Heart left ventricle (tissue), 16 donors: ENCODE results near the gene PLXNC1. TPM values are rescaled to one million over a fixed set of nuclear protein-coding genes. Genes with fewer than 3 reads are reported as not detected.
A peak's percentile ranks its signal among the peaks of the same experiment; 100 is the strongest.

Experiments used
- ATAC-seq, 4 donors: fragments of 200-7000 bp; cut with Tn5 transposase; one replicate each; pipeline ENCODE4 v1.9.1; 2020 to 2022; ENCODE audit warnings: moderate library complexity in 4 of 4, mild to moderate bottlenecking in 3 of 4, moderate number of reproducible peaks in 1 of 4
- DNase-seq, 5 donors: peaks; one replicate each; pipeline ENCODE4 v3.0.0-alpha.2; 2020
- H3K27ac ChIP-seq, 12 donors: fragments of 200-600 bp; sonication (generic) in 4 of 12; one replicate each; pipeline versions ENCODE4 v1.5.0 to v1.8.0; 2016 to 2022; ENCODE audit warnings: mild to moderate bottlenecking in 2 of 12
- H3K27me3 ChIP-seq, 9 donors: fragments of 200-600 bp; sonication (generic) in 2 of 9; one replicate each; pipeline versions ENCODE4 v1.5.1 to v1.8.0; 2016 to 2022; ENCODE audit warnings: mild to moderate bottlenecking in 3 of 9
- H3K36me3 ChIP-seq, 9 donors: fragments of 200-600 bp; sonication (generic) in 2 of 9; one replicate each; pipeline versions ENCODE4 v1.5.0 to v1.8.0; 2018 to 2022; ENCODE audit warnings: mild to moderate bottlenecking in 2 of 9
- H3K4me1 ChIP-seq, 12 donors: fragments of 200-600 bp; sonication (generic) in 4 of 12; one replicate each; pipeline versions ENCODE4 v1.5.0 to v1.8.0; 2016 to 2022; ENCODE audit warnings: mild to moderate bottlenecking in 3 of 12
- H3K4me3 ChIP-seq, 12 donors: fragments of 200-600 bp; sonication (generic) in 4 of 12; one replicate each; pipeline versions ENCODE4 v1.5.0 to v1.8.0; 2017 to 2022; ENCODE audit warnings: mild to moderate bottlenecking in 9 of 12, moderate library complexity in 4 of 12
- H3K9me3 ChIP-seq, 12 donors: fragments of 200-600 bp; sonication (generic) in 4 of 12; one replicate each; pipeline versions ENCODE4 v1.5.0 to v1.8.0; 2016 to 2022; ENCODE audit warnings: mild to moderate bottlenecking in 1 of 12
- POLR2A ChIP-seq, 2 donors: fragments of 450-650 bp; IDR thresholded peaks; one replicate each; pipeline ENCODE4 v1.6.1; 2017; ENCODE audit warnings: antibody characterized with exemption in 2 of 2, mild to moderate bottlenecking in 2 of 2, moderate library complexity in 2 of 2
- WGBS, 4 donors: extraction: QIAGEN DNeasy Blood & Tissue Kit in 2 of 4; methylation state at CpG; one replicate each; pipeline versions ENCODE4 v1.1.5 to v1.1.7; 2013 to 2018; 5-methylcytosine and 5-hydroxymethylcytosine counted together
- intact Hi-C, 10 donors: fragments of 100-400 bp; cut with DNase I; formaldehyde crosslinking; loops; one replicate each; pipeline versions ENCODE4 v1.11.1 to v1.14.2; 2022
- polyA plus RNA-seq, 2 donors: library from polyadenylated mRNA; stranded (reverse); fragments of 200-250 nt; gene quantifications; one replicate each; pipeline ENCODE4 v1.2.3, GENCODE V29; 2013
- total RNA-seq, 9 donors: library from RNA; depleted of rRNA in 2 of 9; stranded (reverse); fragments of >200 nt in 2 of 9; fragmentation: NEBNext Ultra II Directional in 3 of 9; extraction: Animal tissue kit (Norgen Biotek cat#: 25700) in 3 of 9; gene quantifications; one replicate each; pipeline versions ENCODE4 v1.1.0 to v1.2.4, GENCODE V29; 2016 to 2023
- TF ChIP-seq, protein P1 (sequence below), 12 donors: fragments of 200-600 bp; sonication (generic) in 4 of 12; IDR thresholded peaks; one replicate each; pipeline versions ENCODE4 v1.5.0 to v1.8.0; 2018 to 2022; ENCODE audit warnings: antibody characterized with exemption in 12 of 12, mild to moderate bottlenecking in 5 of 12
- donor health status: ischemic (EF 13 %, LVEDD 7.1; RV severe dilation, severe dysfunction).
- donor health status: healthy with polysubstance abuse.
- donor health status: DM: no; HTN: yes; CAD: no.
- donor health status: DM: no; HTN: no; CAD: no.
- donor health status: ischemic (EF 25% LVEDD 6.9; RV normal size, moderate dysfunction).
- donor health status: ischemic (EF 25% LVEDD 5.7; RV mildly dilated, moderate dysfunction).
- donor health status: healthy.
- donor health status: DM: yes; HTN: yes; CAD: no.
- donor health status: ischemic (EF 35%, LVEDD 5.7; RV mildly dilated, moderate dysfunction).
- donor health status: nonischemic (EF 11% LVEDD 7.7; RV severe dilation, severe dysfunction).
- donor health status: DM: yes; HTN: yes; CAD: no.
- donor health status: PGD.
- donor health status: ischemic (EF 29% LVEDD 5.4; RV normal size, mild dysfunction).
- donor health status: nonischemic (EF 23%, LVEDD 6.1; RV moderate dilation, normal function).

Gene PLXNC1
- total and polyA plus RNA-seq, 11 donors: 0.84 to 18.4 (median 3.1) TPM

DNA sequence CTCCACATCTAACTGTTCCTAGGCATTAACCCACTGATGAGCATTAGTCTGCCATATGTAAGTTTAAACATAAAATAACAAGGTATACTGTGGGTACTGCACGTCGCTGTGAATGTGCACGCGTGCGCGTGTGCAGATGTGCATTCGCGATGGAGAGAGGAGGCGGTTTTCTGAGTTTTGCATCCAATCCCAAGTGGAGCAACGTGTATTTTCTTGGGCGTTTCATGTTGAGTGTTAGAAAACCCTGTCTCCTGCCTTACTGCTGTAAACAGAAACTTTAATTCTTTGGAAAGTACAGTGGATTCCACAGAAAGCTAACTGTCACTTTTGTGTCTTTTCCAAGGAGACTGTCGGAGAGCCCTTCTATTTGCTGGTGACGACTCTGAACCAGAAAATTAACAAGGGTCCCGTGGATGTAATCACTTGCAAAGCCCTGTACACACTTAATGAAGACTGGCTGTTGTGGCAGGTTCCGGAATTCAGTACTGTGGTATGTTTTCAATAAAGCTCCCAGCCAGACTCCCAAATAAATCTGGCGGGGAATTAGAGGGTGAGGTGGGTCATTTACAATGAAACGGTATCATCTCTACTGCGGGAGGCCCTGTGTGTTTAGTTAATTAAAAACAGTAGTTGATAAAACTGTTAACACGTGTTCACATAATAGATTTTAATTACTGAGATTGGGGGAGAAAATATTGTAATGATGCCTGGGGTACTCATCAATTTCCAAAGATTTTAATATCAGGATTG is 116.5 kb downstream of the PLXNC1 start:
- ATAC-seq (no peak), DNase-seq (no peak)
- Histone ChIP-seq H3K4me1 (peaks cover 9 to 79% (median 41%) of the 10 kb centered on the region in 12 donors), H3K9me3 (no peaks in the 10 kb centered on the region), H3K4me3 (no peak overlapping the region), H3K27me3 (no peaks in the 10 kb centered on the region), H3K36me3 (peaks cover 0 to 15% (median 0%) of the 10 kb centered on the region in 9 donors), H3K27ac (peak overlapping the region in 6 of 12 donors; percentile 9 to 94 (median 79))
- TF ChIP-seq POLR2A (IDR thresholded peaks at IDR 0.05): no peak
- TF ChIP-seq, protein P1, sequence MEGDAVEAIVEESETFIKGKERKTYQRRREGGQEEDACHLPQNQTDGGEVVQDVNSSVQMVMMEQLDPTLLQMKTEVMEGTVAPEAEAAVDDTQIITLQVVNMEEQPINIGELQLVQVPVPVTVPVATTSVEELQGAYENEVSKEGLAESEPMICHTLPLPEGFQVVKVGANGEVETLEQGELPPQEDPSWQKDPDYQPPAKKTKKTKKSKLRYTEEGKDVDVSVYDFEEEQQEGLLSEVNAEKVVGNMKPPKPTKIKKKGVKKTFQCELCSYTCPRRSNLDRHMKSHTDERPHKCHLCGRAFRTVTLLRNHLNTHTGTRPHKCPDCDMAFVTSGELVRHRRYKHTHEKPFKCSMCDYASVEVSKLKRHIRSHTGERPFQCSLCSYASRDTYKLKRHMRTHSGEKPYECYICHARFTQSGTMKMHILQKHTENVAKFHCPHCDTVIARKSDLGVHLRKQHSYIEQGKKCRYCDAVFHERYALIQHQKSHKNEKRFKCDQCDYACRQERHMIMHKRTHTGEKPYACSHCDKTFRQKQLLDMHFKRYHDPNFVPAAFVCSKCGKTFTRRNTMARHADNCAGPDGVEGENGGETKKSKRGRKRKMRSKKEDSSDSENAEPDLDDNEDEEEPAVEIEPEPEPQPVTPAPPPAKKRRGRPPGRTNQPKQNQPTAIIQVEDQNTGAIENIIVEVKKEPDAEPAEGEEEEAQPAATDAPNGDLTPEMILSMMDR (IDR thresholded peaks at IDR 0.05): no peak
- intact Hi-C loops: loop anchor here in 2 of 10 donors (5.0 to 10.0 kb wide), 2 partner anchors 32 to 160 kb away; no protein-coding TSS in a partner anchor
- 82 to 87% (median 86%) methylated on average over 19 of the region's 19 CpGs for WGBS, 4 donors

DNA sequence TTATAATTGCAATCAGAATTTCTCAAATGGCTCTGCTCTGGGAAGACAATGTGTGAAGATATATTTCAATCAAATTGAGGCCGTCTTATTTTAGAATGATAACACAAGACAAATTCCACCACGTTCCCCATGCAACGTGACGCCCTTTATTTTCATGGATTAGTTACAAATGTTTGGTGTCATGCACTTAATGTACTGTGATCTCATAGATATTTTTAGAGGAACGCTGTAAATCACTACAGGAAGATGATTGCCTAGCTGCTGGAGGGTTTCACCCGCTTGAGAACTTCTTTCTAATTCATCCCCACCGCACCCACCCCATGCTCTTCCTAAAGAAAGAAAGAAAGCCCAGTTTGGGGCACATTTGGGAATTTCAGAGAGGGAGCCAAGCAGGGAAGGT is 117.2 kb downstream of the PLXNC1 start:
- TF ChIP-seq, protein P1 (IDR thresholded peaks at IDR 0.05): no peak
- TF ChIP-seq POLR2A (IDR thresholded peaks at IDR 0.05): no peak
- Histone ChIP-seq H3K27ac (peak overlapping the region in 3 of 12 donors; percentile 27 to 87 (median 47)), H3K9me3 (no peaks in the 10 kb centered on the region), H3K27me3 (no peaks in the 10 kb centered on the region), H3K36me3 (peaks cover 0 to 8% (median 0%) of the 10 kb centered on the region in 9 donors), H3K4me1 (peaks cover 9 to 77% (median 39%) of the 10 kb centered on the region in 12 donors), H3K4me3 (no peak overlapping the region)
- intact Hi-C loops: loop anchor here in 1 of 10 donors (10.0 kb wide), 1 partner anchor 159 kb away; no protein-coding TSS in a partner anchor
- ATAC-seq: no peak
- no peak for DNase-seq
- 52 to 62% (median 58%) methylated on average over 7 of the region's 7 CpGs for WGBS, 4 donors

DNA sequence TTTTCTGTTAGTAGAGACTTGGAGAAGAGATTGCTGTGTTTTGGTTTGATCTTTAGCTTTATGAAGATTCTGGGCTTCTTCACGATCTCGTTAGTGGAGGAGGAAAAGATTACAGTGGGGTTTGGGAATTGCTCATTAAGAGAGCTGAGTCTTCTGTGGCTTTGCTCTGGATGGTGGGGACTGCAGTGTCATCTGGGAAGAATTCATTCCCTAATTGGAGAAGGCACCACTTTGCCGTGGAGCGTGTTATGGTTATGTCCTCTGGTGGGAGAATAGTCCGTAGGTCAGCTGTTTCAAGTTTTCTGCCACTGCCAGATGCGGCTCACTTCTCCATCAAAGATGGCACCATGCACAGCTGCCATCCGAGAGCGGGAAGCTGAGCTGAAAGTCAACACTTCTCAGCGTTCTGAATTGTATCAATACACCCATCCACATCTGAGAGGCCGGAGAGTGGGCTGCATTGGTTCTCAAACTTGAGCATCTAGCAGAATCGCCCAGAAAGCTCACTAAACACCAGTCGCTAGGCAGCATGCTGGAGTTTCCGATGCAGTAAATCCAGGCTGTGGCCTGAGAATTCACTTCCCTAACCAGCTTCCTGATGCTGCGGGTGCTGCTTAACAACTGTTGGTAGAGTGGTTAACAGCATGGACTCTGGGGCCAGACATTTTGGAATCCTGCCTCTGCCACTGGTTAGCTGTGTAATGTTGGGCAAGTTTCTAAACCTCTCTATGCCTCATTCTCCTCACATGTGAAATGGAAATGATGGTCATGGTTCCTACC is 117.8 kb downstream of the PLXNC1 start:
- no peak for ATAC-seq
- Histone ChIP-seq H3K4me3 (no peak overlapping the region), H3K27ac (peak overlapping the region in 6 of 12 donors; percentile 29 to 87 (median 72)), H3K27me3 (no peaks in the 10 kb centered on the region), H3K9me3 (no peaks in the 10 kb centered on the region), H3K4me1 (peaks cover 8 to 77% (median 35%) of the 10 kb centered on the region in 12 donors), H3K36me3 (peaks cover 0 to 2% (median 0%) of the 10 kb centered on the region in 9 donors)
- 84 to 92% (median 90%) methylated on average over 11 to 14 of the region's 14 CpGs for WGBS, 4 donors
- intact Hi-C loops: loop anchor here in 1 of 10 donors (10.0 kb wide), 1 partner anchor 159 kb away; no protein-coding TSS in a partner anchor
- DNase-seq: peak in 1 of 5 donors; percentile 31
- TF ChIP-seq, protein P1 (IDR thresholded peaks at IDR 0.05): no peak
- TF ChIP-seq POLR2A (IDR thresholded peaks at IDR 0.05): no peak
